GM23338 (cell line): ENCODE measurements around the gene ERC2. TPM values are rescaled to one million over a fixed set of nuclear protein-coding genes. Genes with fewer than 3 reads are reported as not detected.

ENCODE experiments used
- ATAC-seq: fragments of 200-7000 bp; cut with Tn5 transposase; 3 replicates; pipeline ENCODE4 v1.9.1; 2020
- DNase-seq: peaks from one replicate; pipeline ENCODE4 v3.0.0-alpha.2; 2015; ENCODE audit warnings: low spot score
- H2AFZ ChIP-seq: fragments of 200-600 bp; sonication (generic); 2 replicates; pipeline ENCODE4 v1.8.0; 2016; ENCODE audit warnings: antibody characterized with exemption, mild to moderate bottlenecking, moderate library complexity
- H3F3A ChIP-seq: fragments of 200-600 bp; sonication (generic); replicated peaks from 2 replicates; pipeline ENCODE4 v1.8.0; 2017; ENCODE audit warnings: antibody characterized with exemption, mixed run types, low read depth
- H3K27ac ChIP-seq: fragments of 200-600 bp; sonication (generic); 2 replicates; pipeline ENCODE4 v1.6.1; 2016; ENCODE audit warnings: low read depth
- H3K27me3 ChIP-seq: fragments of 200-600 bp; sonication (generic); 2 replicates; pipeline ENCODE4 v1.8.0; 2016; ENCODE audit warnings: mild to moderate bottlenecking, mixed run types, moderate library complexity; ENCODE audit not compliant: insufficient read depth
- H3K36me3 ChIP-seq: fragments of 200-600 bp; sonication (generic); 2 replicates; pipeline ENCODE4 v1.8.0; 2016; ENCODE audit warnings: mild to moderate bottlenecking; ENCODE audit not compliant: insufficient read depth
- H3K4me1 ChIP-seq: fragments of 200-600 bp; sonication (generic); 2 replicates; pipeline ENCODE4 v1.8.0; 2016; ENCODE audit warnings: mild to moderate bottlenecking, moderate library complexity; ENCODE audit not compliant: insufficient read depth
- H3K4me2 ChIP-seq: fragments of 200-600 bp; sonication (generic); 2 replicates; pipeline ENCODE4 v1.7.1; 2017; ENCODE audit warnings: mixed run types
- H3K4me3 ChIP-seq: fragments of 200-600 bp; sonication (generic); 2 replicates; pipeline ENCODE4 v1.6.1; 2016; ENCODE audit warnings: mixed run types
- H3K79me2 ChIP-seq: fragments of 200-600 bp; sonication (generic); replicated peaks from 2 replicates; pipeline ENCODE4 v1.8.0; 2017; ENCODE audit warnings: mild to moderate bottlenecking; ENCODE audit not compliant: insufficient read depth
- H3K9me2 ChIP-seq: fragments of 200-600 bp; sonication (generic); 2 replicates; pipeline ENCODE4 v1.8.0; 2017; ENCODE audit not compliant: insufficient read depth
- H4K20me1 ChIP-seq: fragments of 200-600 bp; sonication (generic); replicated peaks from 2 replicates; pipeline ENCODE4 v1.8.0; 2017; ENCODE audit warnings: mild to moderate bottlenecking; ENCODE audit not compliant: insufficient read depth
- H3K27ac Mint-ChIP-seq: 2 replicates; pipeline ENCODE4 v1.8.0; 2020; ENCODE audit warnings: inconsistent platforms, mild to moderate bottlenecking, moderate library complexity, mixed read lengths
- H3K27me3 Mint-ChIP-seq: 3 replicates; pipeline ENCODE4 v1.8.0; 2022; ENCODE audit warnings: low read depth, mild to moderate bottlenecking, moderate library complexity, mixed read lengths, inconsistent platforms; ENCODE audit not compliant: insufficient read depth, poor library complexity
- H3K36me3 Mint-ChIP-seq: 3 replicates; pipeline ENCODE4 v1.8.0; 2021; ENCODE audit warnings: low read depth, mild to moderate bottlenecking, inconsistent platforms, moderate library complexity, mixed read lengths
- H3K4me1 Mint-ChIP-seq: 3 replicates; pipeline ENCODE4 v1.8.0; 2020; ENCODE audit warnings: mild to moderate bottlenecking, inconsistent platforms, mixed read lengths
- H3K4me3 Mint-ChIP-seq: 3 replicates; pipeline ENCODE4 v1.8.0; 2021; ENCODE audit warnings: moderate library complexity, mild to moderate bottlenecking, inconsistent platforms, mixed read lengths
- H3K9me3 Mint-ChIP-seq: 3 replicates; pipeline ENCODE4 v1.8.0; 2020; ENCODE audit warnings: moderate library complexity, mild to moderate bottlenecking, inconsistent platforms, mixed read lengths
- CREB1 ChIP-seq: fragments of 250-450 bp; sonication (Bioruptor Pico); IDR thresholded peaks from 2 replicates; pipeline ENCODE4 v1.5.0; 2020; ENCODE audit warnings: low read depth, mild to moderate bottlenecking, moderate library complexity
- ETS1 ChIP-seq: IDR thresholded peaks from 2 replicates; pipeline ENCODE4 v1.6.1; 2016; ENCODE audit warnings: antibody characterized with exemption
- EZH2 ChIP-seq: fragments of 200-600 bp; sonication (generic); IDR thresholded peaks from one replicate; pipeline ENCODE4 v1.8.0; 2017; ENCODE audit warnings: antibody characterized with exemption, mild to moderate bottlenecking, low read depth; ENCODE audit not compliant: unreplicated experiment
- EZH2phosphoT487 ChIP-seq: fragments of 200-600 bp; sonication (generic); IDR thresholded peaks from one replicate; pipeline ENCODE4 v1.8.1; 2018; ENCODE audit warnings: antibody characterized with exemption; ENCODE audit not compliant: unreplicated experiment
- JUNB ChIP-seq: IDR thresholded peaks from one replicate; pipeline ENCODE4 v1.6.1; 2016; ENCODE audit warnings: antibody characterized with exemption; ENCODE audit not compliant: unreplicated experiment
- NANOG ChIP-seq: IDR thresholded peaks from 2 replicates; pipeline ENCODE4 v1.6.1; 2016; ENCODE audit warnings: antibody characterized with exemption, borderline replicate concordance
- POLR2AphosphoS5 ChIP-seq: IDR thresholded peaks from 2 replicates; pipeline ENCODE4 v1.6.1; 2016; ENCODE audit warnings: antibody characterized with exemption, low read depth
- REST ChIP-seq: IDR thresholded peaks from one replicate; pipeline ENCODE4 v1.6.1; 2018; ENCODE audit warnings: antibody characterized with exemption; ENCODE audit not compliant: unreplicated experiment
- STAT1 ChIP-seq: IDR thresholded peaks from one replicate; pipeline ENCODE4 v1.6.1; 2016; ENCODE audit warnings: antibody characterized with exemption; ENCODE audit not compliant: unreplicated experiment
- ZNF114 ChIP-seq: fragments of 250-450 bp; sonication (Bioruptor Pico); IDR thresholded peaks from 2 replicates; pipeline ENCODE4 v1.5.0; 2020; ENCODE audit warnings: mild to moderate bottlenecking, moderate library complexity
- ZNF331 ChIP-seq: fragments of 250-450 bp; sonication (Bioruptor Pico); IDR thresholded peaks from 2 replicates; pipeline ENCODE4 v1.5.0; 2020; ENCODE audit warnings: low read depth, mild to moderate bottlenecking, moderate library complexity
- ZNF462 ChIP-seq: fragments of 250-450 bp; sonication (Bioruptor Pico); IDR thresholded peaks from 2 replicates; pipeline ENCODE4 v1.5.0; 2020; ENCODE audit warnings: mild to moderate bottlenecking, moderate library complexity
- polyA plus RNA-seq: library from polyadenylated mRNA; unstranded; fragments of >200 nt; fragmentation: Nextera tagmentation; extraction: Ambion mirVana; gene quantifications from 2 replicates; pipeline ENCODE4 v1.2.1, GENCODE V29; 2016
- total RNA-seq: library from RNA; depleted of rRNA; stranded (reverse); fragments of >200 nt; shearing (Covaris generic); gene quantifications from 2 replicates; pipeline ENCODE4 v1.2.3, GENCODE V29; 2014
- TF ChIP-seq, protein P1 (sequence below), 2 experiments: fragments of 200-600 bp in 1 of 2; sonication (generic) in 1 of 2; conservative IDR thresholded peaks; 2 replicates each; pipeline versions ENCODE4 v1.5.1 to v1.6.1; 2016 to 2017; ENCODE audit warnings: antibody characterized with exemption in 2 of 2, low read depth in 2 of 2, mild to moderate bottlenecking in 2 of 2, moderate library complexity in 1 of 2

Gene ERC2
- total and polyA plus RNA-seq, 2 experiments from 2014 or later = 11.8 to 13.7 TPM

- DNase-seq (peak; percentile 24), ATAC-seq (no peak)
- Mint-ChIP-seq H3K4me1 (no peaks in the 10 kb centered on the region), H3K36me3 (no peaks in the 10 kb centered on the region), H3K9me3 (no peaks in the 10 kb centered on the region), H3K27me3 (peaks cover 3% of the 10 kb centered on the region), H3K4me3 (no peak overlapping the region), H3K27ac (no peak overlapping the region)
- H3K4me1 ChIP-seq = no peaks in the 10 kb centered on the region
- no peaks in the 10 kb centered on the region for H3K79me2 ChIP-seq
- H3K9me2 ChIP-seq = no peaks in the 10 kb centered on the region; the same call in 1 of the 2 replicates
- no peaks in the 10 kb centered on the region for H3K27me3 ChIP-seq
- no peak overlapping the region for H3K27ac ChIP-seq
- no peaks in the 10 kb centered on the region; the same call in 1 of the 2 replicates for H4K20me1 ChIP-seq
- H3K36me3 ChIP-seq = no peaks in the 10 kb centered on the region
- H3F3A ChIP-seq = no peaks in the 10 kb centered on the region
- no peak overlapping the region for H3K4me2 ChIP-seq
- TF ChIP-seq JUNB = no peak
- TF ChIP-seq, protein P1, sequence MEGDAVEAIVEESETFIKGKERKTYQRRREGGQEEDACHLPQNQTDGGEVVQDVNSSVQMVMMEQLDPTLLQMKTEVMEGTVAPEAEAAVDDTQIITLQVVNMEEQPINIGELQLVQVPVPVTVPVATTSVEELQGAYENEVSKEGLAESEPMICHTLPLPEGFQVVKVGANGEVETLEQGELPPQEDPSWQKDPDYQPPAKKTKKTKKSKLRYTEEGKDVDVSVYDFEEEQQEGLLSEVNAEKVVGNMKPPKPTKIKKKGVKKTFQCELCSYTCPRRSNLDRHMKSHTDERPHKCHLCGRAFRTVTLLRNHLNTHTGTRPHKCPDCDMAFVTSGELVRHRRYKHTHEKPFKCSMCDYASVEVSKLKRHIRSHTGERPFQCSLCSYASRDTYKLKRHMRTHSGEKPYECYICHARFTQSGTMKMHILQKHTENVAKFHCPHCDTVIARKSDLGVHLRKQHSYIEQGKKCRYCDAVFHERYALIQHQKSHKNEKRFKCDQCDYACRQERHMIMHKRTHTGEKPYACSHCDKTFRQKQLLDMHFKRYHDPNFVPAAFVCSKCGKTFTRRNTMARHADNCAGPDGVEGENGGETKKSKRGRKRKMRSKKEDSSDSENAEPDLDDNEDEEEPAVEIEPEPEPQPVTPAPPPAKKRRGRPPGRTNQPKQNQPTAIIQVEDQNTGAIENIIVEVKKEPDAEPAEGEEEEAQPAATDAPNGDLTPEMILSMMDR (conservative IDR thresholded peaks at IDR 0.05; ENCODE audit: low read depth in 2 of 2) = no peak
- no peak for TF ChIP-seq STAT1
- no peak for TF ChIP-seq NANOG
- TF ChIP-seq POLR2AphosphoS5 = no peak
- no peak for TF ChIP-seq ZNF331 (CRISPR knock-in tag)
- no peak for TF ChIP-seq ZNF462
- TF ChIP-seq EZH2phosphoT487 = no peak
- TF ChIP-seq EZH2 = no peak
- TF ChIP-seq ZNF114 (CRISPR knock-in tag) = no peak
- no peak for TF ChIP-seq CREB1 (CRISPR knock-in tag)
- TF ChIP-seq REST = no peak
- TF ChIP-seq ETS1 = no peak
- no peak overlapping the region for H3K4me3 ChIP-seq
- no peak overlapping the region for H2AFZ ChIP-seq
Observed at GRCh38 chr3:56183529-56183928, 284.7 kb downstream of the ERC2 start.
